DND-41 (cell line): ENCODE results near the gene DSCAML1.

Experiments
- ATAC-seq: fragments of 200-7000 bp; cut with Tn5 transposase; 3 replicates; pipeline ENCODE4 v1.9.1; 2021; ENCODE audit warnings: low read depth; ENCODE audit not compliant: insufficient read depth
- DNase-seq: peaks from one replicate; pipeline ENCODE4 v3.0.0-alpha.2; 2020
- H2AFZ ChIP-seq: 2 replicates; pipeline ENCODE4 v1.6.0; 2012; ENCODE audit warnings: low read depth, low read length
- H3K27ac ChIP-seq: 2 replicates; pipeline ENCODE4 v1.5.1; 2012; ENCODE audit warnings: low read length, inconsistent platforms
- H3K27me3 ChIP-seq: fragments of 200-600 bp; sonication (generic); 2 replicates; pipeline ENCODE4 v1.6.0; 2012; ENCODE audit warnings: low read length, mild to moderate bottlenecking, inconsistent platforms; ENCODE audit not compliant: insufficient read depth, poor library complexity
- H3K36me3 ChIP-seq: 2 replicates; pipeline ENCODE4 v1.5.1; 2012; ENCODE audit warnings: low read length, inconsistent platforms; ENCODE audit not compliant: insufficient read depth
- H3K4me1 ChIP-seq: 2 replicates; pipeline ENCODE4 v1.5.1; 2012; ENCODE audit warnings: mild to moderate bottlenecking, low read length; ENCODE audit not compliant: insufficient read depth
- H3K4me2 ChIP-seq: 2 replicates; pipeline ENCODE4 v1.6.0; 2012; ENCODE audit warnings: mild to moderate bottlenecking, moderate library complexity, low read length, inconsistent platforms; ENCODE audit not compliant: insufficient read depth
- H3K4me3 ChIP-seq, 2 experiments: fragments of 200-600 bp in 1 of 2; shearing (Covaris generic) in 1 of 2; 2 replicates each; pipeline ENCODE4 v1.5.1; 2012 to 2016; ENCODE audit warnings: inconsistent platforms in 2 of 2, low read length in 2 of 2, mild to moderate bottlenecking in 2 of 2, low read depth in 1 of 2, moderate library complexity in 1 of 2
- H3K79me2 ChIP-seq: 2 replicates; pipeline ENCODE4 v1.6.0; 2012; ENCODE audit warnings: low read length, inconsistent platforms; ENCODE audit not compliant: insufficient read depth
- H3K9ac ChIP-seq: 2 replicates; pipeline ENCODE4 v1.6.0; 2012; ENCODE audit warnings: low read depth, mild to moderate bottlenecking, inconsistent platforms, low read length, moderate library complexity
- H3K9me3 ChIP-seq: 2 replicates; pipeline ENCODE4 v1.5.1; 2012; ENCODE audit warnings: low read length, moderate library complexity, mild to moderate bottlenecking, inconsistent platforms; ENCODE audit not compliant: insufficient read depth, severe bottlenecking
- H4K20me1 ChIP-seq: 2 replicates; pipeline ENCODE4 v1.6.0; 2012; ENCODE audit warnings: low read length; ENCODE audit not compliant: insufficient read depth
- EZH2 ChIP-seq: IDR thresholded peaks from 3 replicates; pipeline ENCODE4 v1.6.1; 2012; ENCODE audit warnings: borderline replicate concordance, low read depth, mild to moderate bottlenecking, moderate library complexity, low read length, inconsistent platforms; ENCODE audit not compliant: severe bottlenecking
- TF ChIP-seq, protein P1 (sequence below): IDR thresholded peaks from 2 replicates; pipeline ENCODE4 v1.5.1; 2012; ENCODE audit warnings: borderline replicate concordance, low read length, moderate library complexity, mild to moderate bottlenecking; ENCODE audit not compliant: poor library complexity, severe bottlenecking; ENCODE audit errors: extremely low read depth

DSCAML1 gene

DNA sequence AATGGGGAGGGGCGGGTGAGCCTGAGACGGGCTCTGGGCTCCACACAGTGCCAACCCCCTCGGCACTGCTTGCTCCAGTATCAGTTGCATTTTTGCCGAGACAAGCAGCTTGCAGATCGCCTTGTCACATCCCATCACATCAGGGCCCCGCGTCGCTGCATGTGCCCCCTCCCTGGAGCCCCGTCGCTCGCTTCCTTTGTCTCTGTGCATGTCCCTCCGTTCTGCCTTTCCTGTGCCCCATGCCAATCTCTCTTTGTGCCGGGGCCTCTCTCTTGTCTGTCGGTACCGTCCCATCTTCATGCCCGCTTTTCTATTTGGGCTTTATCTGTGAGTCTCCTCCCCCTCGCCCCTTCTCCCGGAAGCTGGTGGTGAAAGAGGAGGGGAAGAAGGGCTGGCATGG is 267.2 kb downstream of the DSCAML1 start:
- H3K36me3 ChIP-seq, result 0 out of 2 replicates have a peak, but pooled peaks cover 2% of the 10 kb centered on the region
- no peaks in the 10 kb centered on the region for H3K9me3 ChIP-seq
- no peak for ATAC-seq
- H3K4me2 ChIP-seq, result no peak overlapping the region
- no peak overlapping the region for H3K27ac ChIP-seq
- TF ChIP-seq, protein P1, sequence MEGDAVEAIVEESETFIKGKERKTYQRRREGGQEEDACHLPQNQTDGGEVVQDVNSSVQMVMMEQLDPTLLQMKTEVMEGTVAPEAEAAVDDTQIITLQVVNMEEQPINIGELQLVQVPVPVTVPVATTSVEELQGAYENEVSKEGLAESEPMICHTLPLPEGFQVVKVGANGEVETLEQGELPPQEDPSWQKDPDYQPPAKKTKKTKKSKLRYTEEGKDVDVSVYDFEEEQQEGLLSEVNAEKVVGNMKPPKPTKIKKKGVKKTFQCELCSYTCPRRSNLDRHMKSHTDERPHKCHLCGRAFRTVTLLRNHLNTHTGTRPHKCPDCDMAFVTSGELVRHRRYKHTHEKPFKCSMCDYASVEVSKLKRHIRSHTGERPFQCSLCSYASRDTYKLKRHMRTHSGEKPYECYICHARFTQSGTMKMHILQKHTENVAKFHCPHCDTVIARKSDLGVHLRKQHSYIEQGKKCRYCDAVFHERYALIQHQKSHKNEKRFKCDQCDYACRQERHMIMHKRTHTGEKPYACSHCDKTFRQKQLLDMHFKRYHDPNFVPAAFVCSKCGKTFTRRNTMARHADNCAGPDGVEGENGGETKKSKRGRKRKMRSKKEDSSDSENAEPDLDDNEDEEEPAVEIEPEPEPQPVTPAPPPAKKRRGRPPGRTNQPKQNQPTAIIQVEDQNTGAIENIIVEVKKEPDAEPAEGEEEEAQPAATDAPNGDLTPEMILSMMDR, result no peak
- TF ChIP-seq EZH2, result no peak
- H3K4me1 ChIP-seq, result peaks cover 20% of the 10 kb centered on the region
- no peak overlapping the region for H3K9ac ChIP-seq
- no peak for DNase-seq
- H3K27me3 ChIP-seq, result no peaks in the 10 kb centered on the region
- peaks cover 3% of the 10 kb centered on the region; the same call in 1 of the 2 replicates for H4K20me1 ChIP-seq
- H3K4me3 ChIP-seq, result no peak overlapping the region
- no peaks in the 10 kb centered on the region for H3K79me2 ChIP-seq
- no peak overlapping the region for H2AFZ ChIP-seq

DNA sequence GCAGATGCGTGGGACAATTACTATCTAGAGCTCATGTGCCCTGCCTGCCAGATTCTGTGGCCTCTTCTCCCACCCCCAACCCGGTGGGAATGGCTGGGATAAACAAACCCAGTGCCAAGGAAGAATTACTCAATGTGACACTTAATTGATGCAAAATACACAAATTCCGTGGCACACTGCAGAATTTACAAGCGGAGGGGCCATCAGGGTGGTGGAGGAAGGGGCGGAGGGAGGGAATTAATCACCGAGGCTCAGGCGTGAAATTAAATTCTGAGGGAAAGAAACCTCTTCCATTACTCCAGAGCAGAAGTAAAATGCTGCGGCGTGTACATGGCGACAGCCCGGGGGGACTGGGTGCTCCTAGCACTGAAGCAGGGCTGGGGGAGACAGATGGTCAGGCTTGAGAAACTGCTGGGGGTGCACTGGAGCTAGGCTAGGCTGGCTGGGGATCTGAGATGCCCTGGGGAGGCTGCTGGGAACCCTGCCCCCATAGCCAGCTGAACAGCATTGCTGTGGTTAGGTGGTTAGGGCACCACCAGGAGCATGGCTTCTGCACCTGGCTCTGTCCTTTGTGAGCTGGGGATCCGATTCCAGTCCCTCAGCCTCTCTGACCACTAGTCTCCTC is 268.8 kb downstream of the DSCAML1 start:
- Histone ChIP-seq H3K27ac (peak overlapping the region; percentile 27; the same call in 1 of the 2 replicates), H3K36me3 (peaks cover 6% of the 10 kb centered on the region; the same call in 1 of the 2 replicates), H2AFZ (no peak overlapping the region), H3K79me2 (no peaks in the 10 kb centered on the region), H3K4me1 (peaks cover 20% of the 10 kb centered on the region), H3K9me3 (no peaks in the 10 kb centered on the region), H3K4me3 (no peak overlapping the region), H4K20me1 (peaks cover 3% of the 10 kb centered on the region; the same call in 1 of the 2 replicates), H3K4me2 (no peak overlapping the region), H3K9ac (no peak overlapping the region), H3K27me3 (no peaks in the 10 kb centered on the region)
- DNase-seq (peak; percentile 83), ATAC-seq (peak; percentile 99)
- TF ChIP-seq, protein P1, result peak; percentile 30
- no peak for TF ChIP-seq EZH2

DNA sequence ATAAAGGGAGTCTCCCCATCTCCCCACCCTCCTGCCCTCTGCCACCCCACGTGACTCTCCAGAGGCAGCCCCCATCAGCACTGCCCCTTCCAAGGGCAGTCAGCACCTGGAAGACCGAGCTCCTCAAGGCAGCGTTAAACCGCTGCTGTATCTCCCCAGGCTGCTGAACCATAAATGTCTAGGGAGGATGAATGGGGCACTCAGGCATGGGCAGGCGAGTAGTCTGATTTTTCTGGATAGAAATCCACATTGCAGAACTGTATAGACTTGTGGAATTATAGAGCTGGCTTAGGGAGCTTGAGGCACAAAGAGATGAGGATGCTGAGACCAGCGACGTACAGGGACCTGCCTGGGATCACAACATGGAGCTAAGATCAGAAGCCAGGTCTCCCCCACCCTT is 269.7 kb downstream of the DSCAML1 start:
- Histone ChIP-seq H3K79me2 (no peaks in the 10 kb centered on the region), H3K36me3 (peaks cover 9% of the 10 kb centered on the region; the same call in 1 of the 2 replicates), H3K4me1 (peaks cover 20% of the 10 kb centered on the region), H4K20me1 (peaks cover 3% of the 10 kb centered on the region; the same call in 1 of the 2 replicates), H3K4me2 (no peak overlapping the region), H3K4me3 (no peak overlapping the region), H3K9ac (no peak overlapping the region), H2AFZ (no peak overlapping the region), H3K27ac (no peak overlapping the region), H3K9me3 (no peaks in the 10 kb centered on the region), H3K27me3 (no peaks in the 10 kb centered on the region)
- TF ChIP-seq, protein P1, result no peak
- TF ChIP-seq EZH2, result no peak
- DNase-seq (no peak), ATAC-seq (no peak)
